Transverse colon (tissue), 4 donors: ENCODE measurements around the gene ANKRD66.

Experiments
- EP300 ChIP-seq: sonication (generic); formaldehyde crosslinking; IDR thresholded peaks from one replicate; pipeline ENCODE4 v1.6.1; 2017; ENCODE audit warnings: antibody characterized with exemption, low read depth
- POLR2A ChIP-seq: fragments of 450-650 bp; IDR thresholded peaks from one replicate; pipeline ENCODE4 v1.6.1; 2016; ENCODE audit warnings: antibody characterized with exemption, mild to moderate bottlenecking, moderate library complexity
- POLR2AphosphoS5 ChIP-seq, 3 donors: sonication (generic); formaldehyde crosslinking; IDR thresholded peaks; one replicate each; pipeline ENCODE4 v1.6.1; 2016; ENCODE audit warnings: antibody characterized with exemption in 3 of 3
- TF ChIP-seq, protein P1 (sequence below), 5 experiments: fragments of 200-600 bp in 3 of 5; fragments of 450-650 bp in 2 of 5; sonication (generic) in 3 of 5; IDR thresholded peaks; 1 replicate in 2 of 5; 2 replicates in 3 of 5; pipeline ENCODE4 v1.5.1; 2016 to 2017; ENCODE audit warnings: antibody characterized with exemption in 5 of 5, inconsistent platforms in 3 of 5, mild to moderate bottlenecking in 2 of 5, moderate library complexity in 1 of 5

DNA sequence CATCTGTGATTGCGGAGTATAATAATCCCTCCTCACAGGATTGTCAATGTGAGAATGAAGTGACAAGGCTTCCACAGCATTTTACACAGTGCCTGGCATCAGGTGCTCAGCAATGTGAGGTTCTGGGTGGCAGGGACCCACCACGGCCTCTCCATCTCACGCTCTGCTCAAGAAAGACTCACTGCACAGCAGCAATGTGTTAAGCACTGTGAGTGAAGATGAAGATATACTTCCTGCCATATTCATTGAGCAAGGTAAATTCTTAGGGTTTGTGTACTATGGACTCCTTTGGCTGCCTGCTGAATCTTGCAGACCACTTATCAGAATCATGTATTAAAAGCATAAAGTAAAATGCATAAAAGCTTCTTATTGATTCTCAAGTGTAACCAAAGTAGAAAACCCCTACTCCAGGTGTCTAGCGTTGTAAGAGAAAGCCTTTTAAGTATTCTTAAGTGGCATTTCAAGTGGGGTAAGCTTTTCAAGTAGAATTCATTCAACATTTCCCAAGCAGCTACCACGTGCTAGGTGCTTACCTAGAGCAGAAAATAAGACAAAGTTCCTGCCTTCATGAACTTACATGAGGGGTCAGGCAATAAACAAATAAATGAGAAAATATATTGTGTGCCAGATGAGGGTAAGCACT is 29.5 kb downstream of the ANKRD66 start:
- TF ChIP-seq POLR2A = no peak
- TF ChIP-seq, protein P1, sequence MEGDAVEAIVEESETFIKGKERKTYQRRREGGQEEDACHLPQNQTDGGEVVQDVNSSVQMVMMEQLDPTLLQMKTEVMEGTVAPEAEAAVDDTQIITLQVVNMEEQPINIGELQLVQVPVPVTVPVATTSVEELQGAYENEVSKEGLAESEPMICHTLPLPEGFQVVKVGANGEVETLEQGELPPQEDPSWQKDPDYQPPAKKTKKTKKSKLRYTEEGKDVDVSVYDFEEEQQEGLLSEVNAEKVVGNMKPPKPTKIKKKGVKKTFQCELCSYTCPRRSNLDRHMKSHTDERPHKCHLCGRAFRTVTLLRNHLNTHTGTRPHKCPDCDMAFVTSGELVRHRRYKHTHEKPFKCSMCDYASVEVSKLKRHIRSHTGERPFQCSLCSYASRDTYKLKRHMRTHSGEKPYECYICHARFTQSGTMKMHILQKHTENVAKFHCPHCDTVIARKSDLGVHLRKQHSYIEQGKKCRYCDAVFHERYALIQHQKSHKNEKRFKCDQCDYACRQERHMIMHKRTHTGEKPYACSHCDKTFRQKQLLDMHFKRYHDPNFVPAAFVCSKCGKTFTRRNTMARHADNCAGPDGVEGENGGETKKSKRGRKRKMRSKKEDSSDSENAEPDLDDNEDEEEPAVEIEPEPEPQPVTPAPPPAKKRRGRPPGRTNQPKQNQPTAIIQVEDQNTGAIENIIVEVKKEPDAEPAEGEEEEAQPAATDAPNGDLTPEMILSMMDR (IDR thresholded peaks at IDR 0.05) = no peak
- no peak for TF ChIP-seq POLR2AphosphoS5 (IDR thresholded peaks at IDR 0.05)
- TF ChIP-seq EP300 = no peak
